ENCODE results near the gene RNF212B. TPM values are rescaled to one million over a fixed set of nuclear protein-coding genes. Genes with fewer than 3 reads are reported as not detected.

The RNF212B gene
- total and polyA plus RNA-seq, 2 of the 13 experiments (the other 11 are each of a cell fraction or from before 2014, with no cell fraction given): 0.05 TPM; not detected in 1

- TF ChIP-seq WIZ (CRISPR knock-in tag; IDR thresholded peaks at IDR 0.05) (peak; percentile 88), ZKSCAN1 (IDR thresholded peaks at IDR 0.05; ENCODE audit: low read length) (peak; percentile 41; the same call in 1 of the 2 replicates), CERS6 (CRISPR knock-in tag; IDR thresholded peaks at IDR 0.05) (no peak), ZNF260 (CRISPR knock-in tag; IDR thresholded peaks at IDR 0.05; ENCODE audit: borderline replicate concordance, low read depth) (no peak), BATF2 (CRISPR knock-in tag; IDR thresholded peaks at IDR 0.05) (peak; percentile 25; the same call in 1 of the 2 replicates), ZNF891 (CRISPR knock-in tag; IDR thresholded peaks at IDR 0.05) (peak; percentile 93), ZNF619 (CRISPR knock-in tag; IDR thresholded peaks at IDR 0.05) (peak; percentile 94), FIP1L1 (IDR thresholded peaks at IDR 0.05; ENCODE audit: borderline replicate concordance, insufficient read depth, low read depth, low read length) (0 out of 2 replicates have a peak, but pooled peaks have one; percentile 3), ZFYVE20 (CRISPR knock-in tag; IDR thresholded peaks at IDR 0.05; ENCODE audit: borderline replicate concordance, low read depth) (peak; percentile 40; the same call in 1 of the 2 replicates), RERE (CRISPR knock-in tag; IDR thresholded peaks at IDR 0.05; ENCODE audit: low read depth) (no peak), RXRA (CRISPR knock-in tag; IDR thresholded peaks at IDR 0.05) (peak; percentile 70), ZBTB26 (CRISPR knock-in tag; IDR thresholded peaks at IDR 0.05; ENCODE audit: borderline replicate concordance) (no peak; the same call in none of the 2 replicates), ATF1 (CRISPR knock-in tag; IDR thresholded peaks at IDR 0.05) (no peak), HNRNPLL (IDR thresholded peaks at IDR 0.05; ENCODE audit: low read depth, low read length, poor library complexity, severe bottlenecking) (no peak), ZNF704 (CRISPR knock-in tag; IDR thresholded peaks at IDR 0.05; ENCODE audit: borderline replicate concordance) (peak; percentile 53; the same call in 1 of the 2 replicates), ISX (CRISPR knock-in tag; conservative IDR thresholded peaks at IDR 0.05) (peak; percentile 74), GATA4 (IDR thresholded peaks at IDR 0.05; ENCODE audit: borderline replicate concordance, low read depth) (peak; percentile 40), CBX5 (CRISPR knock-in tag; IDR thresholded peaks at IDR 0.05; ENCODE audit: borderline replicate concordance) (peak; percentile 73; the same call in 1 of the 2 replicates)
Measured at GRCh38 chr14:23321572-23322547, 84.1 kb downstream of the RNF212B start (continued).

Data from HepG2 (cell line).